Amniotic epithelial cell (primary cell): ENCODE measurements around the gene ASTN2.

Experiments
- DNase-seq: peaks from one replicate; pipeline ENCODE4 v3.0.0-alpha.2; 2010; ENCODE audit warnings: low read depth

Gene ASTN2

DNA sequence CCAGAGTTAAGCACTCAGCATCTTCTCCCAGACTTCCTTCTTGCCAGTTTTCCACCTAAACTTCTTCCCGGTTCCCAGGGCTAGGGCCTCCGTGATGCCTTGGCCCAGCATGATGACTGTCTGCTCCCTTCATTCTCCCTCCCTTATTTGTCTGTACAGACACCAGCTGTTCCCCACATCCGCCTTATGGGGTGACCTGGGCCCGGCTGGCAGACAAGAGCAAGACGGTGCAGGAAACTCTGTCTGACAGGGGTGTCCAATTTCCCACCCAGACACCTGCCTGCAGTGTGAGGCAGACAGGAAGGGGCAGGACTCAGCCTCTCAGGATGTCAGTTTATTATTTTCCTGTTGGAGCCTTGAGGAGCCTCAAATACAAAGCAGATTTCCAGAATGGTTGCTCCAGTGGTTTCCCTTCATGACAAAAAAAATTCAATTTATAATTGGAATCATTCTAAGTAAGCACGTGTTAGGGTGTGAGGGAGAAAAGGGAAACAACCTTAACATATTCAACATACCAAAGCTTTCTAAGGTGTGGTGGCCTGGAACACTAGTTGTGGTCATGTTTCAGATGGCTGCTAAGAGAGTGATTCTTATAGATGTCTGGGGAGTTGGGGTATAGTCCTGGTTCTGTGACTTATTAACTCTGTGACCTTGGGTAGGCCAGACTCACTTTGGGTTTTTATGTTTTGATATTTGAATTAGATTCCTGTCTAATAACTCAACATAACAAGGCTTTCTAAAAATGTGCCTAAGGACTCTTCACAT lies 1026.7 kb downstream of the ASTN2 start:
- no peak for DNase-seq

DNA sequence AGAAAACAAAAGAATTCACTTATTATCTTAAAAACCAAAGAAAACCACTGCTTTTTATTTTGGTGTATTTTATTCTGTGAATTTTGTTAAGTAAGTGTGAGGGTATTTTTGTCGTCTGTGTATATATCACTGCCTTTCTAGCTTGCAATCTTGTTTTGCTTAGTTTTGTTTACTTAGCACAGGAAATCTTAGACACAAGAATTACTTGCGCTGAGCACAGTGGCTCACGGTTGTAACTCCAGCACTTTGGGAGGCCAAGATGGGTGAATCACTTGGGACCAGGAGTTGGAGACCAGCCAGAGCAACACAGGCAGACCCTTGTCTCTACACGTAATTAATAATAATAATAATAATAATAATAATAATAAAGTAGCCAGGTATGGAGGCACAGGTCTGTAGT lies 1030.9 kb downstream of the ASTN2 start:
- peak; percentile 67 for DNase-seq

- no peak for DNase-seq
Observed at GRCh38 chr9:116383133-116383532, 1031.7 kb downstream of the ASTN2 start.

DNA sequence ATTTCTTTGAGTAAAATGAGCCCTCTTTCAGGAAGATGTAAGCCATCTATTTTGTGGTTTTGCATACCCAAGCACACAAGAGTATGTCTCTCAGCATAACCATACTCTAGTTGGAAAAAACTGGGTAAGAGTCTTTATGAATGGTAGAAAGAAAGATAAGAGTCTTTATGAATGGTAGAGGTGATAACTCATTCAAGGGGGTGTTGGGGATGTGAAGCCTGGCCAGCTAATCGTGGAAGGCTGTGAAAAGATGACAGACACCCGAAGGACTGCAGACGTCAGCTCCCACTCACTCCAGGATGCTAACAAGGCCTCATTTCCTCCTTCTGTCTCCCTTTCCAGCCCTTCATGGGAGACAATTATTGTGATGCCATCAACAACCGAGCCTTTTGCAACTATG lies 1032.8 kb downstream of the ASTN2 start:
- DNase-seq = peak; percentile 85

- DNase-seq = peak; percentile 99
Observed at GRCh38 chr9:116381350-116381749, 1033.5 kb downstream of the ASTN2 start.

- DNase-seq = peak; percentile 59
Observed at GRCh38 chr9:116380496-116380995, 1034.3 kb downstream of the ASTN2 start.

GRCh38 chr9:116379821-116380220 lies 1035.0 kb downstream of the ASTN2 start:
- DNase-seq = no peak

GRCh38 chr9:116378873-116379272 lies 1036.0 kb downstream of the ASTN2 start:
- DNase-seq = no peak

DNA sequence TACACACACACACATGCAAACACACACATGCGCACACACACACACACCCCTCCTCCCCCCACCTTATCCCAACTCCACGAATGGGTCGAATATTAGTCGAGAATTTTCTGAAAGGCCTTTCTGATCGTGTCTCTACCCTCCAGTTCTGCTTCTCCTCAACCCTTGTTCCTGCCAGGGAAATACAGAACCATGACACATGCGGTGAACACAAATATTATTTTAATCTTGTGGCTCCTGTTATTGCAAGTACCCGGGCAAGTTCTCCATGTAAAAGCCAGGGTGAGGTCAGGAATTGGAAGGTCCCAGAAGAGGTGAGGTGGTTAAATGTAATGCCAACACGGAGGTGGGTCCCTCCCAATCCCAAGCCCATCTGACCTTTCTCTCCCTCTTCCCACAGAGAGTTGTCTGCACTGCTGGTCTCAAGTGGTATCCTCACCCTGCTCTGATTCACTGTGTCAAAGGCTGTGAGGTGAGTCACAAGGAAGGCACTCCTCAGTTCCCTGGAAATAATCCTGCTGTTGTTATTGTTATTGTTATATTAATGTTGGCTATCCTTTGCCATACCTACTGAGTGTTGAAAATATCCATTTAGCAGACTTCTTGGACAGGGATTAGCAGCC lies 1037.6 kb downstream of the ASTN2 start:
- DNase-seq = peak; percentile 95
